WTC11 (cell line): ENCODE results near the gene TNNT2. TPM values are rescaled to one million over a fixed set of nuclear protein-coding genes. Genes with fewer than 3 reads are reported as not detected.

ENCODE experiments used
- ATAC-seq: fragments of 200-7000 bp; cut with Tn5 transposase; 2 replicates; pipeline ENCODE4 v1.10.0; 2021; ENCODE audit warnings: mild to moderate bottlenecking, moderate library complexity
- CTCF ChIA-PET: fragments of 300-600 bp; sonication (Branson Sonifier 250); formaldehyde crosslinking; loops from one replicate; lab custom pipeline; 2021; ENCODE audit warnings: antibody characterized with exemption; lab: Charles Lee
- POLR2A ChIA-PET: fragments of 350-600 bp; sonication (Branson Sonifier 250); formaldehyde crosslinking; loops from one replicate; lab custom pipeline; 2021; ENCODE audit warnings: antibody characterized with exemption; lab: Charles Lee
- DNase-seq: peaks from one replicate; pipeline ENCODE4 v3.0.0; 2021; ENCODE audit warnings: low spot score
- H3K27ac Mint-ChIP-seq: 2 replicates; pipeline ENCODE4 v1.8.0; 2021; ENCODE audit warnings: mixed read lengths
- H3K27me3 Mint-ChIP-seq: 2 replicates; pipeline ENCODE4 v1.8.0; 2021; ENCODE audit warnings: low read depth, mild to moderate bottlenecking, moderate library complexity, mixed read lengths
- H3K36me3 Mint-ChIP-seq: 2 replicates; pipeline ENCODE4 v1.8.0; 2021; ENCODE audit warnings: mixed read lengths
- H3K4me1 Mint-ChIP-seq: 2 replicates; pipeline ENCODE4 v1.8.0; 2022; ENCODE audit warnings: mixed read lengths
- H3K4me3 Mint-ChIP-seq: 2 replicates; pipeline ENCODE4 v1.8.0; 2021; ENCODE audit warnings: mild to moderate bottlenecking, moderate library complexity, mixed read lengths
- H3K9me3 Mint-ChIP-seq: 2 replicates; pipeline ENCODE4 v1.8.0; 2021; ENCODE audit warnings: mixed read lengths
- ATF3 ChIP-seq: sonication (generic); formaldehyde crosslinking; conservative IDR thresholded peaks from 2 replicates; pipeline ENCODE4 v1.8.1; 2022; ENCODE audit warnings: mild to moderate bottlenecking, missing genetic modification reagents
- CBFB ChIP-seq: sonication (generic); formaldehyde crosslinking; IDR thresholded peaks from 2 replicates; pipeline ENCODE4 v1.8.1; 2022; ENCODE audit warnings: mild to moderate bottlenecking, low read depth, missing genetic modification reagents
- CTCF ChIP-seq: fragments of 200-600 bp; IDR thresholded peaks from 2 replicates; pipeline ENCODE4 v1.8.0; 2022; ENCODE audit warnings: antibody characterized with exemption
- ELF4 ChIP-seq: sonication (generic); formaldehyde crosslinking; IDR thresholded peaks from 2 replicates; pipeline ENCODE4 v1.8.1; 2022; ENCODE audit warnings: low read depth, mild to moderate bottlenecking, moderate library complexity, missing genetic modification reagents
- ETV6 ChIP-seq: sonication (generic); formaldehyde crosslinking; IDR thresholded peaks from 2 replicates; pipeline ENCODE4 v1.8.1; 2022; ENCODE audit warnings: mild to moderate bottlenecking, missing genetic modification reagents
- FOXP4 ChIP-seq: sonication (generic); formaldehyde crosslinking; IDR thresholded peaks from 2 replicates; pipeline ENCODE4 v1.8.0; 2022; ENCODE audit warnings: mild to moderate bottlenecking, missing genetic modification reagents
- GABPB1 ChIP-seq: sonication (generic); formaldehyde crosslinking; IDR thresholded peaks from 2 replicates; pipeline ENCODE4 v1.8.1; 2023; ENCODE audit warnings: mild to moderate bottlenecking, missing genetic modification reagents
- GRHL2 ChIP-seq: fragments of 250-450 bp; sonication (Bioruptor Pico); IDR thresholded peaks from 2 replicates; pipeline ENCODE4 v1.8.0; 2022; ENCODE audit warnings: mild to moderate bottlenecking, moderate library complexity; ENCODE audit not compliant: insufficient replicate concordance, severe bottlenecking
- MAX ChIP-seq: sonication (generic); formaldehyde crosslinking; IDR thresholded peaks from 2 replicates; pipeline ENCODE4 v1.8.0; 2022; ENCODE audit warnings: mild to moderate bottlenecking, missing genetic modification reagents
- MXD4 ChIP-seq: fragments of 250-450 bp; sonication (Bioruptor Pico); IDR thresholded peaks from 2 replicates; pipeline ENCODE4 v1.8.0; 2021; ENCODE audit warnings: mild to moderate bottlenecking, moderate library complexity, borderline replicate concordance
- NFE2L1 ChIP-seq: sonication (generic); formaldehyde crosslinking; IDR thresholded peaks from 2 replicates; pipeline ENCODE4 v1.8.1; 2023; ENCODE audit warnings: missing genetic modification reagents
- STAT6 ChIP-seq: sonication (generic); formaldehyde crosslinking; conservative IDR thresholded peaks from 2 replicates; pipeline ENCODE4 v1.8.1; 2023; ENCODE audit warnings: mild to moderate bottlenecking, low read depth, missing genetic modification reagents, moderate library complexity
- ZBTB43 ChIP-seq: sonication (generic); formaldehyde crosslinking; IDR thresholded peaks from 2 replicates; pipeline ENCODE4 v1.8.1; 2023; ENCODE audit warnings: mild to moderate bottlenecking, missing genetic modification reagents
- ZNF263 ChIP-seq: sonication (generic); formaldehyde crosslinking; IDR thresholded peaks from 2 replicates; pipeline ENCODE4 v1.8.1; 2022; ENCODE audit warnings: low read depth, mild to moderate bottlenecking, moderate library complexity, missing genetic modification reagents
- ZSCAN18 ChIP-seq: fragments of 250-450 bp; sonication (Bioruptor Pico); IDR thresholded peaks from 2 replicates; pipeline ENCODE4 v2.1.2; 2022; ENCODE audit warnings: mild to moderate bottlenecking, moderate library complexity
- total RNA-seq: library from RNA; stranded (reverse); gene quantifications from 3 replicates; pipeline ENCODE4 v1.2.3, GENCODE V29; 2021

The TNNT2 gene
- total RNA-seq, 1 experiment from 2014 or later: 6.1 TPM

GRCh38 chr1:201360901-201361651 is 16.4 kb downstream of the TNNT2 start:
- Mint-ChIP-seq H3K27me3 (peaks cover 3% of the 10 kb centered on the region; the same call in 1 of the 2 replicates), H3K27ac (no peak overlapping the region), H3K36me3 (no peaks in the 10 kb centered on the region), H3K4me3 (no peak overlapping the region), H3K9me3 (no peaks in the 10 kb centered on the region), H3K4me1 (peaks cover 18% of the 10 kb centered on the region)
- no peak for ATAC-seq
- POLR2A ChIA-PET: interaction anchor here (0.9 to 1.3 kb wide), 2 partner anchors 15 to 103 kb away, joined by 3 to 4 read pairs; no protein-coding TSS in a partner anchor
- TF ChIP-seq ETV6 (no peak), ZSCAN18 (CRISPR knock-in tag) (no peak), ZNF263 (no peak), ELF4 (no peak)
- CTCF ChIA-PET: interaction anchor here (0.6 to 7.5 kb wide), 47 partner anchors 8 to 432 kb away, joined by 3 to 175 read pairs (median 8); partner anchors contain the start of genes PHLDA3, PKP1, TMEM9 and TNNT2
- no peak for DNase-seq

- ATAC-seq (no peak), DNase-seq (no peak)
- Mint-ChIP-seq H3K27me3 (peaks cover 3% of the 10 kb centered on the region; the same call in 1 of the 2 replicates), H3K27ac (no peak overlapping the region), H3K9me3 (no peaks in the 10 kb centered on the region), H3K4me1 (peaks cover 18% of the 10 kb centered on the region), H3K36me3 (no peaks in the 10 kb centered on the region), H3K4me3 (no peak overlapping the region)
- POLR2A ChIA-PET: interaction anchor here (1.3 kb wide), 1 partner anchor 16 kb away, joined by 4 read pairs; no protein-coding TSS in a partner anchor
- no peak for TF ChIP-seq MAX (CRISPR knock-in tag)
- TF ChIP-seq CTCF: no peak
- TF ChIP-seq GRHL2: no peak
- TF ChIP-seq STAT6 (CRISPR knock-in tag): no peak
- no peak for TF ChIP-seq ZNF263
- no peak for TF ChIP-seq FOXP4
- TF ChIP-seq ATF3 (CRISPR knock-in tag): no peak
- TF ChIP-seq MXD4 (CRISPR knock-in tag): no peak
- no peak for TF ChIP-seq NFE2L1 (CRISPR knock-in tag)
- no peak for TF ChIP-seq GABPB1 (CRISPR knock-in tag)
- no peak for TF ChIP-seq CBFB (CRISPR knock-in tag)
- no peak for TF ChIP-seq ZSCAN18 (CRISPR knock-in tag)
- TF ChIP-seq ZBTB43 (CRISPR knock-in tag): no peak
- CTCF ChIA-PET: interaction anchor here (1.0 to 7.5 kb wide), 26 partner anchors 13 to 246 kb away, joined by 3 to 175 read pairs (median 8); partner anchors contain the start of genes PKP1, TMEM9 and TNNT2
Observed at GRCh38 chr1:201360486-201360885, 17.0 kb downstream of the TNNT2 start.
